Body of pancreas (tissue), 4 donors: ENCODE results near the gene ADAMTSL4.

Experiments
- POLR2A ChIP-seq, 3 donors: fragments of 450-650 bp; IDR thresholded peaks; one replicate each; pipeline ENCODE4 v1.6.1; 2016; ENCODE audit warnings: antibody characterized with exemption in 3 of 3, mild to moderate bottlenecking in 2 of 3
- TF ChIP-seq, protein P1 (sequence below), 7 experiments: fragments of 450-650 bp in 4 of 7; fragments of 200-600 bp in 3 of 7; sonication (generic) in 3 of 7; IDR thresholded peaks; one replicate each; pipeline ENCODE4 v1.5.1; 2016 to 2019; ENCODE audit warnings: antibody characterized with exemption in 7 of 7

DNA sequence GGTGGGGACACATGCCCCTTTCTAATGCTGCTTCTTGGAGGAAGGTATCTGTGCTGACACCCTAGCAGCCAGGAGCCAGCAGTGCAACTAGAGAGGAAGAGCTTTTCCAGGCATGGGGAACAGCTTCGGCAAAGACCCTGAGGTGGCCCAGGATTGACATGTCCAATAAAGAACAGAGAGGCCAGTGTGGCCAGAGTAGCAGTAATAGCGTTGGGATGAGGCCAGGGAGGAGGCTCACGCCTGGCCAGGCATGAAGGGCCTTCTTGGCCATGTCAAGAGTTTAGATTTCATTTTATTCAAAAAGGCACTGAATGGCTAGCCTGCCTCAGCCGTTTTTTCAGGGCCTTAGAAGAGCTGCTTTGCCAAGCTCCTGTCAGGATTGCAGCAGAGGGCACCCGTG is 16.3 kb upstream of the ADAMTSL4 start:
- TF ChIP-seq, protein P1, sequence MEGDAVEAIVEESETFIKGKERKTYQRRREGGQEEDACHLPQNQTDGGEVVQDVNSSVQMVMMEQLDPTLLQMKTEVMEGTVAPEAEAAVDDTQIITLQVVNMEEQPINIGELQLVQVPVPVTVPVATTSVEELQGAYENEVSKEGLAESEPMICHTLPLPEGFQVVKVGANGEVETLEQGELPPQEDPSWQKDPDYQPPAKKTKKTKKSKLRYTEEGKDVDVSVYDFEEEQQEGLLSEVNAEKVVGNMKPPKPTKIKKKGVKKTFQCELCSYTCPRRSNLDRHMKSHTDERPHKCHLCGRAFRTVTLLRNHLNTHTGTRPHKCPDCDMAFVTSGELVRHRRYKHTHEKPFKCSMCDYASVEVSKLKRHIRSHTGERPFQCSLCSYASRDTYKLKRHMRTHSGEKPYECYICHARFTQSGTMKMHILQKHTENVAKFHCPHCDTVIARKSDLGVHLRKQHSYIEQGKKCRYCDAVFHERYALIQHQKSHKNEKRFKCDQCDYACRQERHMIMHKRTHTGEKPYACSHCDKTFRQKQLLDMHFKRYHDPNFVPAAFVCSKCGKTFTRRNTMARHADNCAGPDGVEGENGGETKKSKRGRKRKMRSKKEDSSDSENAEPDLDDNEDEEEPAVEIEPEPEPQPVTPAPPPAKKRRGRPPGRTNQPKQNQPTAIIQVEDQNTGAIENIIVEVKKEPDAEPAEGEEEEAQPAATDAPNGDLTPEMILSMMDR (IDR thresholded peaks at IDR 0.05) = no peak
- no peak for TF ChIP-seq POLR2A (IDR thresholded peaks at IDR 0.05)
